Measurements from ENCODE around the gene XIRP1. TPM values are rescaled to one million over a fixed set of nuclear protein-coding genes. Genes with fewer than 3 reads are reported as not detected.

The XIRP1 gene
- total and polyA plus RNA-seq, 5 experiments from 2014 or later, result not detected

- Mint-ChIP-seq H3K9me3 (no peaks in the 10 kb centered on the region), H3K27ac (peak overlapping the region in 7 of 10 donors; percentile 19 to 91 (median 71)), H3K27me3 (no peaks in the 10 kb centered on the region), H3K4me3 (peak overlapping the region in 3 of 10 donors; percentile 11 to 62 (median 18)), H3K36me3 (peaks cover 0 to 54% (median 15%) of the 10 kb centered on the region in 3 donors), H3K4me1 (peaks cover 18 to 42% (median 35%) of the 10 kb centered on the region in 4 donors)
- POLR2A ChIA-PET, result interaction anchor here (0.8 kb wide), 1 partner anchor 10 kb away, joined by 3 read pairs; no protein-coding TSS in a partner anchor
- ATAC-seq, result peak in 1 of 2 donors; percentile 6
- DNase-seq, result no peak
Observed at GRCh38 chr3:39141171-39141995, 51.0 kb downstream of the XIRP1 start.

DNA sequence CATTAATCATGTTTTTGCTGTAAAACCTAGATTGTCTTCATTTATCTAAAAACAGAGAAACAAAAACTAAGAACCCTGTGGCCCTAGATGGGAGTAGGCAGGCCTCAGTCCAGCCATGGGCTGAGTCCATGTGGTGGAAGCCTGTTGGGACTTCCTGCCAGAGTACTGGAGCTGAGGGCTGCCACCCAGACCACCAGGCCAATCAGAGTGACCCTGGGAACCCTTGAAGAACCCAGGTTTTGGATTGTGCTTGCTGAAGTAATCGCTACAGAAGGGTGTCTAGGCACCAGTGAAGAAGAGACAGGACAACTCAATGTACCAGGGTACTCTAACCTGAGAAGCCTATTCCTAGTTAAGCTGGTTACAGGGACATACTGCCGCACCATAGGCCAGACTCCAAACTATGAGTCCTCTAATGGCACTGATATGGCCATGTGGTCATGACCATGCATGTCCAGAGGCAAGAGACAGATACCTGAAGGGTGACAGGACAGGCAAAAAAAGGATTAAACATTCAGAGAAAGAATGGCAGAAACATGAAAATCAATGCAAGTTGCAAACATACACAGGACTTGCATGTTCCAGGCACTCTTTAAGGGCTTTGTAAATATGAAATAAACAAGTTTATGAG lies 51.9 kb downstream of the XIRP1 start:
- Mint-ChIP-seq H3K27ac (peak overlapping the region in 7 of 10 donors; percentile 7 to 92 (median 59)), H3K9me3 (no peaks in the 10 kb centered on the region), H3K4me3 (no peak overlapping the region), H3K36me3 (peaks cover 0 to 45% (median 15%) of the 10 kb centered on the region in 3 donors), H3K4me1 (peaks cover 13 to 35% (median 28%) of the 10 kb centered on the region in 4 donors), H3K27me3 (no peaks in the 10 kb centered on the region)
- ATAC-seq (peak in 1 of 2 donors; percentile 3), DNase-seq (no peak)
- POLR2A ChIA-PET, result interaction anchor here (0.8 kb wide), 1 partner anchor 9 kb away, joined by 3 read pairs; no protein-coding TSS in a partner anchor

DNA sequence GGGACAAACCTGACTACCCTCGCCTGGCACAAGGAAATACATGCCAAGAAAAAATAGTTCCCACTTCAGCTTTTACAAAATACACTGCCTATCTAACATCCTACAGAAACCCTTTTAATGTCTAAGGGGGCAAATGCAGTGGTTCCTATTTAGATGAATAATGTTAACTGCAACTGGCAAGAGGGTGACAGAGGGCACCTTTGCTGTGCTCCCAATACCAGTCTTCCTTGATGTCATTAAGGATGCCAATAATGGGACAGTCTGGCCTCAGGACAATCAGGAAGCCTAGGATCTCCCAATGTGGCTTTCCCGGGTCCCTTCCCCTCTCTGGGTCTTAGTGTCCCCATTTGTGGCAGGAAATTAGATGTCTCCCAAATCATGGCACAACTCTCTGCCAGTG lies 53.0 kb downstream of the XIRP1 start:
- no peaks in the 10 kb centered on the region for H3K9me3 Mint-ChIP-seq
- ATAC-seq, result no peak
- no peak for DNase-seq
- no peak overlapping the region for H3K4me3 Mint-ChIP-seq
- POLR2A ChIA-PET, result no interaction called here
- H3K27me3 Mint-ChIP-seq, result no peaks in the 10 kb centered on the region
- H3K36me3 Mint-ChIP-seq, result peaks cover 0 to 35% (median 12%) of the 10 kb centered on the region in 3 donors
- peak overlapping the region in 5 of 10 donors; percentile 7 to 90 (median 17) for H3K27ac Mint-ChIP-seq
- H3K4me1 Mint-ChIP-seq, result peaks cover 14 to 32% (median 24%) of the 10 kb centered on the region in 4 donors

- POLR2A ChIA-PET, result no interaction called here
- H3K27ac Mint-ChIP-seq, result peak overlapping the region in 5 of 10 donors; percentile 31 to 90 (median 71)
- ATAC-seq, result no peak
Observed at GRCh38 chr3:39138804-39139415, 53.5 kb downstream of the XIRP1 start.

DNA sequence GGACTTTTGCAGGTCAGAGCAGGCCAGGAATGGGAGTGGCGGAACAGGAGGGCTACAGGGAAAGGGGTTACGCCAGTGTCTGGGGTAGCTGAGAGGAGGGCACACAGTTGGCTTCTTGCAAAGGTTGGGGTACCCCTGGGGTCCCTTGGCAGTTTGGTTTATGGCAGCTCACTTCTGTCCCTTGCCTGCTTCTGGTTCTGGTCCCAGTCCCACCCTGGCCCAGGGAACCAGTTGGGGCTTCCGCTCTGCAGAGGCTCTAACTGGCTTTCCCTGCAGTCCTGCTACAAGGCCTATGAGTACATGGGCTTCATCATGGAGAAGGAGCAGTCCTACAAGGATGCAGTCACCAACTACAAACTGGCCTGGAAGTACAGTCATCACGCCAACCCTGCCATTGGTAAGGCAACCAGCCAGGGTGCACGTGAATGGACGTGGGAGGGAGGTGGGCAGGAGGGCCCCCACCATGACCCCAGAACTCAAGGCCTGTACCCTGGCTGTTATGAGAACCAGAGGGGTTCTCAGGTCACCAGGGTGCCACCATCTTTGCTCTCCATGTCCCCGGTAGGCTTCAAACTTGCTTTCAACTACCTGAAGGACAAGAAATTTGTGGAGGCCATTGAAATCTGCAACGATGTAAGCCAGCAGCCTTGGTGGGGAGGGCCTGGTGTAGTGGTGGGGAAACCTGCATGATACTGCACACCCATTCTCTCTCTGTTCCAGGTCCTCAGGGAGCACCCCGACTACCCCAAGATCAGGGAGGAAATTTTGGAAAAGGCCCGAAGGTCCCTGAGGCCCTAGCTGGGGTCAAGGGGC lies 54.2 kb downstream of the XIRP1 start:
- peak in 1 of 2 donors; percentile 3 for ATAC-seq
- POLR2A ChIA-PET, result no interaction called here
- H3K4me1 Mint-ChIP-seq, result peaks cover 13 to 26% (median 22%) of the 10 kb centered on the region in 4 donors
- no peak for DNase-seq
- H3K36me3 Mint-ChIP-seq, result peaks cover 0 to 22% (median 8%) of the 10 kb centered on the region in 3 donors
- H3K9me3 Mint-ChIP-seq, result no peaks in the 10 kb centered on the region
- peak overlapping the region in 1 of 10 donors; percentile 36 for H3K4me3 Mint-ChIP-seq
- no peaks in the 10 kb centered on the region for H3K27me3 Mint-ChIP-seq
- peak overlapping the region in 7 of 10 donors; percentile 36 to 90 (median 71) for H3K27ac Mint-ChIP-seq

More at GRCh38 chr3:39138804-39139415, 53.5 kb downstream of the XIRP1 start:
- H3K36me3 Mint-ChIP-seq, result peaks cover 0 to 29% (median 8%) of the 10 kb centered on the region in 3 donors
- no peak overlapping the region for H3K4me3 Mint-ChIP-seq
- H3K27me3 Mint-ChIP-seq, result no peaks in the 10 kb centered on the region
- no peaks in the 10 kb centered on the region for H3K9me3 Mint-ChIP-seq
- DNase-seq, result no peak
- peaks cover 14 to 30% (median 23%) of the 10 kb centered on the region in 4 donors for H3K4me1 Mint-ChIP-seq

DNA sequence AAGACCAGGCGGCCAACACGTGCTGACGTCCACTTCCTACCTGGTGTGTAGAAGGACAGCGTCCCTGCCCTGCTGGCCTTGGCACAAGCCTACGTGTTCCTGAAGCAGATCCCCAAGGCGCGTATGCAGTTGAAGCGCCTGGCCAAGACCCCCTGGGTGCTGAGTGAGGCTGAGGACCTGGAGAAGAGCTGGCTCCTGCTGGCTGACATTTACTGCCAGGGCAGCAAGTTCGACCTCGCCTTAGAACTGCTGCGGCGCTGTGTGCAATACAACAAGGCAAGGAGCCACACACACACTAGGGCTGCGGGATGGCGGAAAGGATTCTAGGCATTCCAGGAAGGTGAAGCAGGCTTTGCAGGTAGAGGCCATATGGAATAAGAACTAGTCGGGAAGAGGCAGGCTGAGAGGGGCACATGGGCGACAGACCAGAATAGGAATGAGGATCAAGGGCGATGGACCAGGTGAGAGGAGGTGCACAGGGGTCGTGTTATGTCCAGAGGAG lies 54.9 kb downstream of the XIRP1 start:
- peaks cover 0 to 15% (median 4%) of the 10 kb centered on the region in 3 donors for H3K36me3 Mint-ChIP-seq
- no peak overlapping the region for H3K4me3 Mint-ChIP-seq
- DNase-seq (no peak), ATAC-seq (peak in 1 of 2 donors; percentile 1)
- H3K27ac Mint-ChIP-seq, result peak overlapping the region in 5 of 10 donors; percentile 69 to 90 (median 74)
- H3K4me1 Mint-ChIP-seq, result peaks cover 10 to 22% (median 17%) of the 10 kb centered on the region in 4 donors
- POLR2A ChIA-PET, result no interaction called here
- no peaks in the 10 kb centered on the region for H3K27me3 Mint-ChIP-seq
- no peaks in the 10 kb centered on the region for H3K9me3 Mint-ChIP-seq

- no peaks in the 10 kb centered on the region for H3K9me3 Mint-ChIP-seq
- peak in 1 of 2 donors; percentile 7 for ATAC-seq
Observed at GRCh38 chr3:39136533-39137434, 55.6 kb downstream of the XIRP1 start.

GRCh38 chr3:39135170-39135805 lies 57.1 kb downstream of the XIRP1 start:
- H3K4me3 Mint-ChIP-seq, result no peak overlapping the region
- peaks cover 7 to 9% (median 9%) of the 10 kb centered on the region in 4 donors for H3K4me1 Mint-ChIP-seq
- no peaks in the 10 kb centered on the region for H3K9me3 Mint-ChIP-seq
- DNase-seq, result no peak
- H3K27me3 Mint-ChIP-seq, result no peaks in the 10 kb centered on the region
- H3K27ac Mint-ChIP-seq, result no peak overlapping the region
- POLR2A ChIA-PET, result no interaction called here
- no peak for ATAC-seq
- peaks cover 0 to 2% (median 0%) of the 10 kb centered on the region in 3 donors for H3K36me3 Mint-ChIP-seq

More at GRCh38 chr3:39136533-39137434, 55.6 kb downstream of the XIRP1 start:
- H3K36me3 Mint-ChIP-seq, result peaks cover 0 to 11% (median 2%) of the 10 kb centered on the region in 3 donors
- H3K27me3 Mint-ChIP-seq, result no peaks in the 10 kb centered on the region
- peak in 1 of 10 donors; percentile 16 for DNase-seq
- no peak overlapping the region for H3K4me3 Mint-ChIP-seq
- peak overlapping the region in 1 of 10 donors; percentile 62 for H3K27ac Mint-ChIP-seq
- H3K4me1 Mint-ChIP-seq, result peaks cover 11 to 15% (median 12%) of the 10 kb centered on the region in 4 donors
- POLR2A ChIA-PET, result no interaction called here

GRCh38 chr3:39134305-39134704 lies 58.1 kb downstream of the XIRP1 start:
- H3K9me3 Mint-ChIP-seq, result no peaks in the 10 kb centered on the region
- H3K27me3 Mint-ChIP-seq, result no peaks in the 10 kb centered on the region
- H3K36me3 Mint-ChIP-seq, result peaks cover 0 to 2% (median 0%) of the 10 kb centered on the region in 3 donors
- no peak for DNase-seq
- ATAC-seq, result no peak
- POLR2A ChIA-PET, result interaction anchor here (0.8 kb wide), 1 partner anchor 13 kb away, joined by 3 read pairs; no protein-coding TSS in a partner anchor
- H3K27ac Mint-ChIP-seq, result peak overlapping the region in 1 of 10 donors; percentile 34
- H3K4me3 Mint-ChIP-seq, result no peak overlapping the region
- peaks cover 6 to 9% (median 9%) of the 10 kb centered on the region in 4 donors for H3K4me1 Mint-ChIP-seq

DNA sequence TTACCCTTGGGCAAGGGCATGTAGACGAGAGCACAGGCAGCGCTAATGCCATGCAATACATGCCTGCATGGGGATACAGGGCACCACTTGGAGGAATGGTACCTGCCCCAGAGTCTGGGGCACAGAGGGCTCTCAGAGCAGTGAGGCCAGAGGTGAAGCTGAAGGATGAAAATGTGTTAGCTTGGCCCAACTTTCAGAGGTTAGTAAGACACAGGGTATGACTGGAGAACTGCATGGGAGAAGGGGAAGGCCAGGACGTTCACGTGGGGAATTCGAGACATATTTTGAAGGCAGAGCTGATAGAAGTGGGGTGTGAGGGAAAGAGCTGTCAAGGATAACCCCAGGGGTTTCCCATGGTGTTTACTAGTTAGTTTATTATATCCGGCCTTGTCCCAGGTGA lies 58.6 kb downstream of the XIRP1 start:
- H3K4me1 Mint-ChIP-seq, result peaks cover 7 to 9% (median 9%) of the 10 kb centered on the region in 4 donors
- H3K4me3 Mint-ChIP-seq, result no peak overlapping the region
- peaks cover 0 to 2% (median 0%) of the 10 kb centered on the region in 3 donors for H3K36me3 Mint-ChIP-seq
- no peak for DNase-seq
- no peaks in the 10 kb centered on the region for H3K9me3 Mint-ChIP-seq
- no peaks in the 10 kb centered on the region for H3K27me3 Mint-ChIP-seq
- ATAC-seq, result no peak
- peak overlapping the region in 4 of 10 donors; percentile 12 to 42 (median 26) for H3K27ac Mint-ChIP-seq
- POLR2A ChIA-PET, result interaction anchor here (0.8 kb wide), 1 partner anchor 13 kb away, joined by 3 read pairs; no protein-coding TSS in a partner anchor
